GM12878 (cell line): Measurements from ENCODE around the gene TTC29. TPM values are rescaled to one million over a fixed set of nuclear protein-coding genes. Genes with fewer than 3 reads are reported as not detected.

Source experiments
- ATAC-seq: fragments of 200-7000 bp; cut with Tn5 transposase; 3 replicates; pipeline ENCODE4 v1.9.1; 2020; ENCODE audit warnings: mild to moderate bottlenecking, moderate library complexity
- BruUV-seq: library from RNA; stranded (reverse); fragments of 400-500 nt; replicated peaks from 2 replicates; lab custom pipeline; 2021; lab: Mats Ljungman, UMichigan
- CTCF ChIA-PET: fragments of 300-600 bp; sonication (Branson Sonifier 250); formaldehyde crosslinking; extraction: SDS; loops from one replicate; lab custom pipeline; 2021; ENCODE audit warnings: inconsistent platforms; lab: Yijun Ruan, JAX
- POLR2A ChIA-PET: fragments of 350-600 bp; formaldehyde crosslinking; extraction: SDS; loops from one replicate; lab custom pipeline; 2021; ENCODE audit warnings: inconsistent platforms; lab: Charles Lee
- RAD21 ChIA-PET: fragments of 300-600 bp; sonication (Branson Sonifier 250); formaldehyde crosslinking; loops from one replicate; lab custom pipeline; 2023; ENCODE audit warnings: antibody characterized with exemption; ENCODE audit not compliant: unreplicated experiment; lab: Charles Lee
- SMC1A ChIA-PET: fragments of 300-600 bp; sonication (Branson Sonifier 250); formaldehyde crosslinking; loops from one replicate; lab custom pipeline; 2023; ENCODE audit not compliant: unreplicated experiment, uncharacterized antibody; lab: Charles Lee
- DNase-seq: peaks from one replicate; pipeline ENCODE4 v3.0.0-alpha.2; 2011; ENCODE audit warnings: low read depth, low spot score
- FAIRE-seq: peaks from 3 replicates; lab custom pipeline; 2011; peaks lifted over from hg19 to GRCh38; lab: Jason Lieb, UNC
- H2AFZ ChIP-seq: 2 replicates; pipeline ENCODE4 v1.6.0; 2011; ENCODE audit warnings: low read depth, low read length, control low read depth; ENCODE audit not compliant: control insufficient read depth
- H3K27ac ChIP-seq: 2 replicates; pipeline ENCODE4 v1.5.1; 2011; ENCODE audit warnings: control low read depth; ENCODE audit not compliant: control insufficient read depth, insufficient read depth
- H3K27me3 ChIP-seq, 2 experiments: replicated peaks in 1 of 2; 2 replicates each; pipeline versions ENCODE4 v1.6.0 to v1.6.1; 2011; ENCODE audit warnings: low read length in 1 of 2; ENCODE audit not compliant: control insufficient read depth in 2 of 2, insufficient read depth in 2 of 2
- H3K36me3 ChIP-seq, 2 experiments: 2 replicates each; pipeline ENCODE4 v1.5.1; 2011; ENCODE audit warnings: low read length in 1 of 2; ENCODE audit not compliant: control insufficient read depth in 2 of 2, insufficient read depth in 2 of 2
- H3K4me1 ChIP-seq: 2 replicates; pipeline ENCODE4 v1.6.1; 2011; ENCODE audit warnings: mild to moderate bottlenecking, low read length, moderate library complexity, mixed read lengths; ENCODE audit not compliant: control insufficient read depth, insufficient read depth
- H3K4me2 ChIP-seq: 2 replicates; pipeline ENCODE4 v1.6.0; 2011; ENCODE audit warnings: control low read depth; ENCODE audit not compliant: control insufficient read depth, insufficient read depth
- H3K4me3 ChIP-seq: fragments of 200-600 bp; sonication (generic); 2 replicates; pipeline ENCODE4 v1.5.1; 2016
- H3K79me2 ChIP-seq: 2 replicates; pipeline ENCODE4 v1.6.0; 2011; ENCODE audit warnings: low read length; ENCODE audit not compliant: control insufficient read depth, insufficient read depth
- H3K9ac ChIP-seq: 2 replicates; pipeline ENCODE4 v1.8.0; 2011; ENCODE audit warnings: low read length, control low read depth, mixed read lengths; ENCODE audit not compliant: control insufficient read depth, insufficient read depth
- H3K9me3 ChIP-seq: replicated peaks from 3 replicates; pipeline ENCODE4 v1.5.1; 2011; ENCODE audit warnings: mild to moderate bottlenecking, low read length; ENCODE audit not compliant: control insufficient read depth, insufficient read depth
- H4K20me1 ChIP-seq: 2 replicates; pipeline ENCODE4 v1.6.0; 2011; ENCODE audit not compliant: control insufficient read depth, insufficient read depth
- BCLAF1 ChIP-seq: fragments of 450-650 bp; IDR thresholded peaks from 2 replicates; pipeline ENCODE4 v1.6.1; 2017; ENCODE audit warnings: antibody characterized with exemption, mild to moderate bottlenecking, moderate library complexity
- CHD1 ChIP-seq: IDR thresholded peaks from 2 replicates; pipeline ENCODE4 v1.6.1; 2012; ENCODE audit warnings: low read depth, low read length, improper control_type of control experiment
- SREBF1 ChIP-seq: IDR thresholded peaks from 2 replicates; pipeline ENCODE4 v1.6.1; 2012; ENCODE audit warnings: mild to moderate bottlenecking, low read length
- SRF ChIP-seq, 2 experiments: IDR thresholded peaks; 2 replicates each; pipeline ENCODE4 v1.6.1; 2011; ENCODE audit warnings: low read depth in 2 of 2, low read length in 2 of 2, mild to moderate bottlenecking in 1 of 2, moderate library complexity in 1 of 2
- ZNF274 ChIP-seq: IDR thresholded peaks from one replicate; pipeline ENCODE4 v1.8.0; 2011; ENCODE audit not compliant: insufficient read length, insufficient read depth
- whole genome bisulfite sequencing: methylation state at CpG from one replicate; pipeline ENCODE4 v1.1.6; 2016; ENCODE audit warnings: low lambda C conversion rate; ENCODE audit not compliant: insufficient replicate concordance, insufficient coverage; ENCODE audit errors: missing lambda C conversion rate; 5-methylcytosine and 5-hydroxymethylcytosine counted together
- in situ Hi-C: fragments of 300-500 bp; cut with MboI; formaldehyde crosslinking; loops from 9 replicates; pipeline ENCODE4 v1.14.3; 2018; ENCODE audit warnings: mixed read lengths
- intact Hi-C: fragments of 100-400 bp; cut with micrococcal nuclease; formaldehyde crosslinking; loops from one replicate; pipeline ENCODE4 v1.14.2; 2022; ENCODE audit not compliant: unreplicated experiment
- polyA plus RNA-seq, 11 experiments: library from polyadenylated mRNA; depleted of rRNA in 4 of 11; unstranded in 6 of 11; stranded (reverse) in 5 of 11; fragments of >200 nt; fragmentation: Nextera tagmentation in 4 of 11; fragmentation: Illumina TruSeq in 1 of 11; extraction: Ambion mirVana in 4 of 11; extraction: Trizol in 1 of 11; gene quantifications; 1 replicate in 1 of 11; 2 replicates in 10 of 11; pipeline versions ENCODE4 v1.2.1 to v1.2.3, GENCODE V29; 2011 to 2016; ENCODE audit warnings: inconsistent platforms in 2 of 11, missing spikeins in 2 of 11, low read depth in 1 of 11
- total RNA-seq, 4 experiments: library from RNA; depleted of rRNA in 3 of 4; stranded (reverse); fragments of >200 nt in 3 of 4; fragmentation: Illumina TruSeq in 1 of 4; extraction: Trizol in 1 of 4; gene quantifications; 2 replicates each; pipeline versions ENCODE4 v1.2.1 to v1.2.3, GENCODE V29; 2013 to 2021
- TF ChIP-seq, protein P1 (sequence below): fragments of 450-650 bp; conservative IDR thresholded peaks from 2 replicates; pipeline ENCODE4 v1.6.1; 2017; ENCODE audit warnings: mild to moderate bottlenecking, moderate library complexity
- TF ChIP-seq, protein P2 (sequence below): fragments of 450-650 bp; formaldehyde crosslinking; IDR thresholded peaks from 2 replicates; pipeline ENCODE4 v1.5.0; 2022; ENCODE audit warnings: mild to moderate bottlenecking, missing genetic modification characterization
- TF ChIP-seq, protein P3 (sequence below): fragments of 150-350 bp; IDR thresholded peaks from 2 replicates; pipeline ENCODE4 v1.6.1; 2014; ENCODE audit warnings: mild to moderate bottlenecking, low read depth, low read length

Gene TTC29
- total and polyA plus RNA-seq, 10 of the 15 experiments (the other 5 are each of a cell fraction or from before 2014, with no cell fraction given): not detected

DNA sequence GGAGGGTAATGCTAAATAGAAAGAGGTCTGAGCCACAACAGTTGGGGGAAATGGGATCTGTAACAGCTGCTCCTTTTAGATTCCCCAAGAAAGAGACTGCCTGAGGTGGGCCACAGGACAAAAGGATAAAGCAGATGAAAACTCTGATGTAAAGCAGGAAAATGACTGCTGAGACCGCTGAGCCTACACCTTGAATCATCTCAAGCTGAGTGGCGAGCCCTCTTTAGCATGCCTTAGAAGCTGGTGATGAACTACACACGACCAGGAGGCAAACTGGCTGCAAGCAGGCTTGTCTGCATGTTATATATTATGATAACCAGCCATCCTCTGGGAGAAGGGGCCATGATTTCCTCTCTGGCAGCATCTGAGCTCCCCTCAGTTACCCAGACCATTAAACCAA, 88.4 kb downstream of the TTC29 start:
- ATAC-seq (no peak), DNase-seq (no peak), FAIRE-seq (no peak)
- CTCF ChIA-PET: no interaction called here
- RAD21 ChIA-PET: no interaction called here
- H3K79me2 ChIP-seq: no peaks in the 10 kb centered on the region
- in situ Hi-C loops (no loop called here), intact Hi-C loops (no loop called here)
- H3K27me3 ChIP-seq: no peaks in the 10 kb centered on the region; a peak in 1 of 4 replicates
- H3K9ac ChIP-seq: no peak overlapping the region
- BruUV-seq: no TSS peak
- 3% methylated on average over 3 of the region's 3 CpGs for WGBS
- no peaks in the 10 kb centered on the region for H3K9me3 ChIP-seq
- no peak overlapping the region for H3K4me2 ChIP-seq
- SMC1A ChIA-PET: interaction anchor here (1.0 kb wide), 1 partner anchor 14 kb away, joined by 5 read pairs; no protein-coding TSS in a partner anchor
- POLR2A ChIA-PET: no interaction called here
- H3K4me3 ChIP-seq: no peak overlapping the region
- no peak for TF ChIP-seq SRF (IDR thresholded peaks at IDR 0.05; ENCODE audit: low read depth in 2 of 2, low read length in 2 of 2)
- TF ChIP-seq ZNF274: no peak
- TF ChIP-seq BCLAF1: no peak
- TF ChIP-seq SREBF1: no peak
- TF ChIP-seq, protein P1, sequence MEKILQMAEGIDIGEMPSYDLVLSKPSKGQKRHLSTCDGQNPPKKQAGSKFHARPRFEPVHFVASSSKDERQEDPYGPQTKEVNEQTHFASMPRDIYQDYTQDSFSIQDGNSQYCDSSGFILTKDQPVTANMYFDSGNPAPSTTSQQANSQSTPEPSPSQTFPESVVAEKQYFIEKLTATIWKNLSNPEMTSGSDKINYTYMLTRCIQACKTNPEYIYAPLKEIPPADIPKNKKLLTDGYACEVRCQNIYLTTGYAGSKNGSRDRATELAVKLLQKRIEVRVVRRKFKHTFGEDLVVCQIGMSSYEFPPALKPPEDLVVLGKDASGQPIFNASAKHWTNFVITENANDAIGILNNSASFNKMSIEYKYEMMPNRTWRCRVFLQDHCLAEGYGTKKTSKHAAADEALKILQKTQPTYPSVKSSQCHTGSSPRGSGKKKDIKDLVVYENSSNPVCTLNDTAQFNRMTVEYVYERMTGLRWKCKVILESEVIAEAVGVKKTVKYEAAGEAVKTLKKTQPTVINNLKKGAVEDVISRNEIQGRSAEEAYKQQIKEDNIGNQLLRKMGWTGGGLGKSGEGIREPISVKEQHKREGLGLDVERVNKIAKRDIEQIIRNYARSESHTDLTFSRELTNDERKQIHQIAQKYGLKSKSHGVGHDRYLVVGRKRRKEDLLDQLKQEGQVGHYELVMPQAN: no peak
- TF ChIP-seq, protein P2, sequence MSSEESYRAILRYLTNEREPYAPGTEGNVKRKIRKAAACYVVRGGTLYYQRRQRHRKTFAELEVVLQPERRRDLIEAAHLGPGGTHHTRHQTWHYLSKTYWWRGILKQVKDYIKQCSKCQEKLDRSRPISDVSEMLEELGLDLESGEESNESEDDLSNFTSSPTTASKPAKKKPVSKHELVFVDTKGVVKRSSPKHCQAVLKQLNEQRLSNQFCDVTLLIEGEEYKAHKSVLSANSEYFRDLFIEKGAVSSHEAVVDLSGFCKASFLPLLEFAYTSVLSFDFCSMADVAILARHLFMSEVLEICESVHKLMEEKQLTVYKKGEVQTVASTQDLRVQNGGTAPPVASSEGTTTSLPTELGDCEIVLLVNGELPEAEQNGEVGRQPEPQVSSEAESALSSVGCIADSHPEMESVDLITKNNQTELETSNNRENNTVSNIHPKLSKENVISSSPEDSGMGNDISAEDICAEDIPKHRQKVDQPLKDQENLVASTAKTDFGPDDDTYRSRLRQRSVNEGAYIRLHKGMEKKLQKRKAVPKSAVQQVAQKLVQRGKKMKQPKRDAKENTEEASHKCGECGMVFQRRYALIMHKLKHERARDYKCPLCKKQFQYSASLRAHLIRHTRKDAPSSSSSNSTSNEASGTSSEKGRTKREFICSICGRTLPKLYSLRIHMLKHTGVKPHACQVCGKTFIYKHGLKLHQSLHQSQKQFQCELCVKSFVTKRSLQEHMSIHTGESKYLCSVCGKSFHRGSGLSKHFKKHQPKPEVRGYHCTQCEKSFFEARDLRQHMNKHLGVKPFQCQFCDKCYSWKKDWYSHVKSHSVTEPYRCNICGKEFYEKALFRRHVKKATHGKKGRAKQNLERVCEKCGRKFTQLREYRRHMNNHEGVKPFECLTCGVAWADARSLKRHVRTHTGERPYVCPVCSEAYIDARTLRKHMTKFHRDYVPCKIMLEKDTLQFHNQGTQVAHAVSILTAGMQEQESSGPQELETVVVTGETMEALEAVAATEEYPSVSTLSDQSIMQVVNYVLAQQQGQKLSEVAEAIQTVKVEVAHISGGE (CRISPR knock-in tag): no peak
- no peak for TF ChIP-seq CHD1
- TF ChIP-seq, protein P3, sequence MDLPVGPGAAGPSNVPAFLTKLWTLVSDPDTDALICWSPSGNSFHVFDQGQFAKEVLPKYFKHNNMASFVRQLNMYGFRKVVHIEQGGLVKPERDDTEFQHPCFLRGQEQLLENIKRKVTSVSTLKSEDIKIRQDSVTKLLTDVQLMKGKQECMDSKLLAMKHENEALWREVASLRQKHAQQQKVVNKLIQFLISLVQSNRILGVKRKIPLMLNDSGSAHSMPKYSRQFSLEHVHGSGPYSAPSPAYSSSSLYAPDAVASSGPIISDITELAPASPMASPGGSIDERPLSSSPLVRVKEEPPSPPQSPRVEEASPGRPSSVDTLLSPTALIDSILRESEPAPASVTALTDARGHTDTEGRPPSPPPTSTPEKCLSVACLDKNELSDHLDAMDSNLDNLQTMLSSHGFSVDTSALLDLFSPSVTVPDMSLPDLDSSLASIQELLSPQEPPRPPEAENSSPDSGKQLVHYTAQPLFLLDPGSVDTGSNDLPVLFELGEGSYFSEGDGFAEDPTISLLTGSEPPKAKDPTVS: no peak
- H3K27ac ChIP-seq: no peak overlapping the region
- H4K20me1 ChIP-seq: no peaks in the 10 kb centered on the region
- H2AFZ ChIP-seq: no peak overlapping the region
- no peaks in the 10 kb centered on the region for H3K36me3 ChIP-seq
- no peaks in the 10 kb centered on the region for H3K4me1 ChIP-seq
